Stimulated activated CD4-positive, alpha-beta T cell treated with anti-CD3 and anti-CD28 coated beads, Interleukin-4, amount 100 ng/mL, for 24 hours (primary cell): Measurements from ENCODE around the gene ELMO1.
"Not testable (repeated sequence)": the region's sequence is repeated elsewhere in the genome, so short reads cannot be mapped to it uniquely, and the experiment has no call there.

ENCODE experiments used
- DNase-seq: peaks from one replicate; pipeline ENCODE4 v3.0.0-alpha.2; 2020

ELMO1 gene

DNA sequence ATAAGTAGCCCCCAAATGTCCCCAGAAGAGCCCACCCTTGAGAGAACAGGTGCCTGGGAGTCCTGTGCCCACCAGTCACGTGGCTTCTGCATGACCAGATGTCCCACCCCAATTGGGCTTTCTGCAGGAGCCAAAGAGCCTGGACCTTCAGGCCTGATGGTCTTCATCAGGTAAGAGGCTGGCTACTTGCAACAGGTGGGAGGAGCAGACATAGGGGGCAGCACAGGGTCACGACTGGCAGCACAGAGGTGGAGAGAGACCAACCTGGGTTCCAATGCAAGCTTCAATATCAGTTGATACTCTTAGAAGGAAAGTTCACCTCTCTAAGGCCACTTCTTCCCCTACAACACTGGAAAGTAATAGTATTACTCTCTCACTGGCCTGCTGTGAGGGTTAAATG lies 288.0 kb downstream of the ELMO1 start:
- DNase-seq: no peak

DNA sequence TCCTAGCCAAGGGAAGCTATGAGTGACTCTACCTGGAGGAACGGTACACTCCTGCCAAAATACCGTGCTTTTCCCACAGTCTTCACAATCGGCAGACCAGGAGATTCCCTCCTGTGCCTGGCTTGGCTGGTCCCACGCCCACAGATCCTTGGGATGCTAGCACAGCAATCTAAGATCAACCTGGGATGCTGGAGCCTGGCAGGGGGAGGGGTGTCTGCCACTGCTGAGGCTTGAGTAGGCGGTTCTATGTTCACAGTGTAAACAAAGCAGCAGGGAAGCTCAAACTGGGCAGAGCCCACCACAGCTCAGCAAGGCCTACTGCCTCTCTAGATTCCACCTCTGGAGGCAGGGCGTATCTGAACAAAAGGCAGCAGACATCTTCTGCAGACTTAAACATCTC lies 295.3 kb downstream of the ELMO1 start:
- DNase-seq: no peak

DNA sequence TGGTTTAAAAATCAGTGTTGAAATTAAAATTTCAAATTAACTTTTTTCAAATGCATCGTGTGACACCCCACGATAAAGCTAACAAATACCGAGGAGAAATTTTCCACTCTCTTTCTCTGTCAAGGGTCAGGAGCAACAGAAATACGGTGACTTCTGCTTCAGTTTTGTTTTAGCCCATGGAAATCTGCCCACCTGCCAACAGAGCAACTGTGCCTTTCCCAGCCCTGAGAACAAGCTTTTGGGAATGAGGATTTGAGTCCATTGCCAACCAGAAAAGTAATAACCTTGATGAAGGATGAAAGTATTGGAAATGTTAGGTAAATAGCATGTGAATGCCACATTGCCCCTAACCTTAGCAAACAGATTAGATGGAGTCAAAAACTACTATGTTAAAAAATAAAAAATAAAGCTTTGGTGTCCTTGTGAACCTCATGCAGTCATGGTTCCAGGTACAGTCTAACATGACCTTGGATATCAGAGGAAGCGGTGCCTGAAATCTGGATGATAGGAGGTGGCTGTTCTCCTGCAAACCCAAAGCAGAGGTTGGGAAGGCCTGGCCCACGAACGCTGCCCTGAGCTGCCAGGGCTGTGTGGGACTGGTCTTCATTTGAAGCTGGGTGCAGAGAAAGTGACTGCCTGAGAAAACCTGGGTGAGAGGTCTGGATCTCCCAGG lies 296.8 kb downstream of the ELMO1 start:
- no peak for DNase-seq

DNA sequence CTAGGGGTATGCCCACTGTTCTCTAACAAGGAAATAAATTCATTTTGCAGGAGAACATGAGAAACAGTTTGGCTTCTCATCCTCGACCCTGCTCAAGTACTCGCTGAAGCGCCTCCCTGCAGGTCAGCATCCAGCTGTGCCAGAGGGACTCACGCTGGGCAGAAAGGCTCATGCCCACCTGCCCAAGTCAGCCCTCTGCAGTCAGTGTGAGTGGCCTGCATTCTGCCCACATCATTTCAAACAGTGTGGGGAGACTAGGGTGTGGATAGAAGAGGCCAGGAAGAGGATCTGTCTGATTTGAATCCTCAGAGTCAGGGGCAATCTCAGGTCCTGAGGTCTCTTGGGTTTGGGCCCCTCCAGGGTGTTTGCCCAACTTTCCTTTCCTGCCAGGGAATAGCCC lies 297.8 kb downstream of the ELMO1 start:
- no peak for DNase-seq

DNA sequence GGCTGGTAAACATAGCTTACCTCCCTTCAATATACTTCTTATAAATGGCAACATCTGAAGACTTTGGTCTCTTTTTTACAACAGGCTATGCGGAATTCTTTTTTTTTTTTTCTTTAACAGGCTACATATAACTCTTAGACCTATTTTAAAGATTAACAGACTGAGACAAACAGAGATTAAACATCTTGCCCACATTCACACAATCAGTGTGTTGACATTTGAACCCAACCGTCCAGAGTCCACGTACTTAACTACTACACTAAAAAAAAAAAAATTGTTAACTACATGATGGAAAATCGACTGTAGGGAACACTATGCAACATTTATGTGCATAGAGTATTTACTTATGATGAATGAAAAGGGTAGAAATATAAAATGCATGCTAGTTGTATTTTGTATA lies 298.5 kb downstream of the ELMO1 start:
- DNase-seq: no peak

DNA sequence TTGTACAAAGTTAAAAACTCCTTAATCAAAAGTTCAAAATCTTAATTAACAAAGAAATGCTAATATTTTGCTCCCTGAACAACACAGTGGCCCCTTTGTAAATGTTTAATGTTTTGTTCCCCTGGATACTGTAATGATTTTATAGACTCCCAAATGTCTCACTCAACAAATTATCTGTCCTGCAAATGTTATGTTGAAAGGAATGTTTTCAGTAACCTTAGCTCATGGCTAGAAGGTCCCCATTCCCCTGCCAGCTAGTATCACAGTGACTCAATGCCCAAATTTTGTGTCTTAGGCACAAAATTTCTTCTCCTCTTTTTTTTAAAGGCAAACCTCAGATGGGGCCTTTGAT lies 298.9 kb downstream of the ELMO1 start:
- DNase-seq: no peak

DNA sequence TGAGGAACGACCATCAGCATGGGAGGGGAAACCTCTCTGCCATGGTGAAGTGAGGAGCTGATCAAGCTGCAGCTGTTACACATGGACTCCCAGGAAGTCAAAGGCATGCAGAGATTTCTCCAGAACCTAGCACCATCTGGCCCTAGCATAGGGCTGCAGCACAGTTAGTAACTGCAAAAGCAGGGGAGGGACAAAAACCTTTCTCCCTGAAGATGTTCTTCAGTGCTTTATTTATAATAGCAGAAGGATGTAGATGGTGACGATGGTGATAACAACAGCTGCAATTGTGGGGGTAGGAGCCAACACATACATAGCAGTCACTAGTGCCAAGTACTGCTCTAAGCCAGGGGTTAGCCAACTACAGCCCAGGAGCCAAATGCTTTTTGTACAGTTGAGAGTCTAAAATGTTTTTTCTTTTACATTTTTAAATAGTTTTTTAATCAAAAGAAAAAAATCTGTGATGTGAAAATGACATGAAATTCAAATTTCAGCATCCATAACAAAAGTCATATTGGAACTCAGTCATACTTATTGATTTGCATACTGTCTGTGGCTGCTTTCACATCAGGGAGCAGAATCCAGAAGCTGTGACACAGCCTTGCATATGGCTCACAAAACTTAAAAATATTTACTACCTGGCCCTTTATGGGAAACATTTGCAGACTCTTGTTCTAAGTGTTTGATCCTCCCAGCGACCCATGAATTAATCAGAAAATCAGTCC lies 299.5 kb downstream of the ELMO1 start:
- no peak for DNase-seq

DNA sequence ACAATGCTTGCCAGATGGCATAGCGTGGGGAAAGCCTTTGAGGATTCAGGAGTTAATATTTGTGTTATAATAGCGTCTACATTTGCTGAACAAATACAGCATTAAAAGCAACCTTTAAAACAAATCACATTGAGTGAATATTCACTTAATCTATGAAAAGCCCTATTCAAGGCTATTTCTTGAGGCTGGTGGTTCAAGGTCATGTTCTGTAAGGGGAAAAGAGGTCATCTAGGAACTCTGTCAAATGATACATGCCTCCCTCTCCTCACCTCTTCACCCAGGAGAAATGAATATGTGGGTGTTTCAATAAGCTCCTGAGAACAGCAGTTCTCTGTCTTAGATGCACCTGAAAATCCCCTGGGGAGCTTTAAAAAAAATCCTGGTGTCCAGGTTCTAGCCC lies 303.0 kb downstream of the ELMO1 start:
- DNase-seq: no peak

DNA sequence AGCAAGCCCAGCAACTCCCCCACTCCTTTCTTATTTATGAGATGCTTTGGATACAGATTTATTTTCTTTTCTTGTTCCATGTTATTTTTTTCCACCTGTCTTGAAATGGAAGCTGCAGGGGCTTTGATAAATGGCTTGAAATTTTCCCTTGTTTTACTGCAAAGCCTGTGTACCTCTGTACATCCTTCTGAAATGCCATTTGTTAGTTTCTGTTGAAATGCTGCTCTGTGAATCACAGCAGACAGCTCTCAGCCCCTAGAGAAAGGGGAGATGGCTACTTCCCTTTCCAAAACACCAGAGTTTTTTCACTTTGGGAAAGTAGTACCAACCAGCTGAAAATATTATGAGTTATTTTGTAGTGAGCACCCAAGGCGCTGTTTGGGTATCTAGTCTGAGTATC lies 304.2 kb downstream of the ELMO1 start:
- no peak for DNase-seq

DNA sequence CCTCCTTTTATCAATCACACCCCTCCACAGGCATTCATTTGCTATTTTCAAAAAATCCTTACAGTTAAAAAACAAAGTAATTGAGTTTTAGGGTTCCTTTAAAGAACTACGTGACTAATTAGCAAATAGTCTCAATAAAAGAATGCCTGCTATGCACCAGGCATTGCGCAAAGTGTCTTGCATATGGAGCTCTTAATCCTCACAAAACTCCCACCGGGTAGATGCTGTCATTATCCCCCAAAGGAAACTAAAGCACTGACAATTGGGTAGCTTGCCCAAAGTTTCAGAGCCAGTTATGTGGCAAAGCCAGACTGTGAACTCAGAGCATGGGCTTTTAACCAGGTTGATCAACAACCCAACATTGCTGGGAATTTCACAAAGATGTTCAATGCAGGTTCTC lies 305.7 kb downstream of the ELMO1 start:
- no peak for DNase-seq

DNA sequence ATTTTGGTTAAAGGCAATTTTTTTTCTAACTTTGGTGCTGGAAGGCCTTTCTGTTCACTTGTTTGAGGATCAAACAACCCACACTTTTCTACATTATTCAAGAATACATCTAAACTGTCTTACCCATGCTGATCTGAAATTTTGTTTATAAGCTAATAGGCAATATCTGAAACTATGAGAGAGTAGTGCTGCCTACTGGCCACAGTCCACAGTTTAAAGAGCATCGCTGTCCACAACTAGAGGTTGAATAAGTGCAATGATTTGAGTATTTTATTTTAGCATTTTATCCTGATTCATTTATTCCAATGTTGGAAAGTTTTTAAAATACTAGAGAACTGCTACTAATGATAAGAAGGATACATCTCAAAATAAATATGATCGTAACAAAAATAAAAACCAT lies 306.9 kb downstream of the ELMO1 start:
- no peak for DNase-seq

DNA sequence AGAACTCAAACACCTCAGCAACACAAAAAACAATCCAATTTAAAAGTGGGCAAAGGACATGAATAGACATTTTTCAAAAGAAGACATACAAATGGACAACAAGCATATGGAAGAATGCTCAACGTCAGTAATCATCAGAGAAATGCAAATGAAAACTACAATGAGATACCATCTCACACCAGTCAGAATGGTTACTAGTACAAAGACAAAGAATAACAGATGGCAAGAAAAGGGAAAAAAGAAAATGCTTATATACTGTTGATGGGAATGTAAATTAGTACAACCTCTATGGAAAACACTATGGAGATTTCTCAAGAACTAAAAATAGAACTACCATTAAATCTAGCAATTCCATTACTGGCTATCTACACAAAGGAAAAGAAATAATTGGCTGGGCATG lies 314.8 kb downstream of the ELMO1 start:
- not testable (repeated sequence) for DNase-seq

DNA sequence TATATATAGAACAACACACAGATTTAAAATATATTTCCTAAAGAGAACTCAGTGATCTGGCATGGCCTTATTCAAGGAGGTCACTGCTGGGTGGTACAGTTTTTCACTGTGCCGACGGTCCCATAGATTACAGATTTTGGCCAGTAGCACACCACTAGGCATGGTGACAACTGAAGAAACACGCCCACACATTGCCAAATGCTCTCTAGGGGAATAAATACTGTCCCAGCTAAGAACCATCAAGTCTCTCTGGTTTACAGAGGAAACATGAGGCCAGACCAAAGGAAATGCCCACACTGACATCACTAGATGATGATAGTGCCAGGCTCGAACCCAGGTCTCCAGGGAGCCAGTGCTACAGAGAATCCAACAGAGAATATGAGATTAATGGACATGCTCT lies 316.8 kb downstream of the ELMO1 start:
- no peak for DNase-seq

DNA sequence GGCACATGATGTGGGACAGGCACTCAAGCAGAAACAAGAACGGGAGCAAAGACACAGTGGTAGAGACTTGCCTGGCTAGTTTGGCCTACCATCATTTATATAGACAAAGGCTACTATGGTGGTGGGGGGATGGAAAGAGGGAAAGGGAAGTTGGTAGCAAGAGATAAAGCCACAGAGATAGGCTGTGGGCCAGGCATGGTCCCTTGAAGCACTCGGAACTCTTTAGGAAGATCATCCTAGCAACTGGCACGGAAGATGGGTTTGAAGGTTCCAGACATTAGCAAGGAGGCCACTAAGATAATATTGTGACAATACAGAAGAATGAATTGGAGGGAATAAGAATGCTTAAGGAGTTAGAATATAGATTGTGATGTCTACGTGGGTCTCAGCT lies 319.6 kb downstream of the ELMO1 start:
- no peak for DNase-seq

DNA sequence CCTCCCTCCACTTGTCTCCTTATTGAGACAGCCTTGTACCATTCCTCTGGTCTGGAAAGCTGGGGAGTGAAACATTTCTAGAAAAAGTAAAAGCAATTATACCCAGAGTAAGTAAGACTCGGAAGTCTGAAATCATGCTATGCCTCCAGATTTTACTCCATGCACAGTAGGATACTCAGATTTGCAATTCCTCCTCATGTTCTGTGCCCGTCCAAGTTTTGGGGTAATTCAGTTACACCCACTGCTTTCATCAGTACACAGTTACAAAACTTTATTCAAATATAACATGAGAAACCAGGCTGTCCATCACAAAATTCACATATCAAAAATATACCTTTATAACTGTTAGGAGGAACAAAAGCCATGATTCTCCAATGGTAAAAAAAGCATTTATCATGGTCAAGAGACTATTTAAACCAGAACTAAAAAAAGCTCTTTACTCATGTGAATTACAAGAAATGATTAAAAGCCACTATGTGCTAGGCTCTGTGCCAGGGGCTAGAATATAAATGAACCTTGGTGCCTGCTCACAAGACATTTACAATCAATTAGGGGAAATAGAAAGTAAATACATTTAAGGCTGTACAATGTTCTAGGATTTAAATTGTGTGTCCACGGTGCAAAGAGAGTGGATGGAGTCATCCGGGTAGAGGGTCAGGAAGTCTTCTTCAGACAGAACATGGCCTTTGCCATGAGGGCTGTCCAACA lies 320.2 kb downstream of the ELMO1 start:
- DNase-seq: no peak

DNA sequence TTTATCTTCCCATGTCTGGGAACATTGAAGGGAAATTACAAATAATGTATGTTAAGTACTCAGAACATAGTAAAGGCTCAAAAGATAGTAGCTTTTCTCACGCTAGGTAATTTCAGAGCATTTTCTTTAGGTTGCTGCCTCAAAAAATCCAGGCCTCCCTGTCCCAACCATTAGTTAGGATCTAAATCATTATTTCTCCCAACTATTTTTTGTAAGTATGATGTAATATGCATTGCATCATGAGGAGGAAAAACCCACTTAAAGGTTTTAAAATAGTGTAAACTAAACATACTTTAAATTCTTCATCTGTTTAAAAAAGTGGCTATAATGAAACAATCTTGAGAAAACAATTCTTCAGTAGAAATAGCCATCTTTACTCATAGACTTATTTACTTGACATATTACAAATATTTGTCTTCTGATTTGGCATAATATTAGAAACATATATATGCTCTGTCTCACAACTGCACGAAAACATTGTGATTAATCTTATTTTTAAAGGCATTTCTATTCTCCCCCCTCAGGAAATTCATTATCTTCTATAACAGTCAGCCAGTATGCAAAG lies 329.3 kb downstream of the ELMO1 start:
- DNase-seq: no peak

DNA sequence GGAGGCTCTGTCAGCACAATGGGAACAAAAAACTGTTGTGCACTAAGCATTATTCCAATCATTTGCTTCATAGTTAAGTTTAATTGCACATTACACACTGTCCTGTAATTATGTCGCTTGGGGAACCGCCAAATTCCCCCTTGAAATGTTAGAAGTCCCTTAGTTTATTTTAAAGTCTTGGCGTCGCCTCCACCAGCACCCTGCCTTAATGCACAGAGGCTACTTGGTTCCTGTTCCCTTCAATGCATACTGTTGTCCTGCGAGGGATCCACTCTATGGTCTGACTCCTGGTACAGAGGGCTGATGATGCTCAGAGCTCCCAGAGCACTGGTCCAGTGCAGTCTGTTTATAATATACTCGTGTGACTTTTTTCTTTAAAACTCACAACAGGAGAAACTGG lies 330.7 kb downstream of the ELMO1 start:
- no peak for DNase-seq

DNA sequence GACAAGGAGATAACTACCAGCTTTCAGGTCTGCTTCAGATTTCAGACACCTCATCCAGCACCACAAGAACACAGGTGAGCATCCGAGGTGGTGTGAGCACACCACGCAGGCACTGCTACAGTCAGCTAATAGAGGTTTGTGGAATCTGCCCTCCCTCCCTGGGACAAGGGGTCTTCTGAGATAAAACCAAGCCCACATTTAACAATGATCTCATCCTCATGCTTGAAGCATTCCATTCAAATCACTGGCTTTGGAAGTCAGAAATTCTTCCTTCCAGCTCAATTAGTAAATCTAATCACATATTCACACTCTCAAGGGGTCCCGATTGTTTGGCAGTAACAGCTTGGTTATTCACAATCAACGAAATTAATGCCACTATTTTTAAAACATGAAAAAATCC lies 331.4 kb downstream of the ELMO1 start:
- DNase-seq: no peak

DNA sequence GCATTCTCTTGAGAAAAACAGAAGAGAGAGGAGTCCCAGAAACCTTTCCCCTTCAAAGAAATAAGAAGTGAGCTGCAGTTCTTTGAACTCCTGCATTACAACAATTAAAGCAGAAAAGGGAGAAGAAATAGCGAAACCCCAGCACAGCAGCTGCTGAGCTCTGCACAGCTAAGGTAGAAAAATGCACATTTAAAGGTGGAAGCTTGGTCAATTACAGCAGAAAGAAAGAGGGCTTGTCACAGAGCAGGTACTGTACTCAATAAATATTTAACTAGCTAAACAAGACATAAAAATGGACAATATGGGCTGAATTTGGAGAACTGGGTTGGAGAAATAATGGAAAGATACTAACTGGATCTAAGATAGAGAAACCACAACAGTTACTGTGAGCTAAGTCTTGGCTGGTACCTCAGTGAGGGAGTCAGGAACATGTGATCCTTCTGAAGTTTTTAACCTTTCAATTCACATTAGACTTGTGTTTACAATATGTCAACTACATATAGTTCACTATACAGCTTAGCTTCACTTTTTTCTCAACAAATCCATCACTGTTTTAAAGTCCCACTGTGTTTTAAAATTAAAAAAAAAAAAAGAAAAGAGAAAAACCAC lies 332.5 kb downstream of the ELMO1 start:
- no peak for DNase-seq

DNA sequence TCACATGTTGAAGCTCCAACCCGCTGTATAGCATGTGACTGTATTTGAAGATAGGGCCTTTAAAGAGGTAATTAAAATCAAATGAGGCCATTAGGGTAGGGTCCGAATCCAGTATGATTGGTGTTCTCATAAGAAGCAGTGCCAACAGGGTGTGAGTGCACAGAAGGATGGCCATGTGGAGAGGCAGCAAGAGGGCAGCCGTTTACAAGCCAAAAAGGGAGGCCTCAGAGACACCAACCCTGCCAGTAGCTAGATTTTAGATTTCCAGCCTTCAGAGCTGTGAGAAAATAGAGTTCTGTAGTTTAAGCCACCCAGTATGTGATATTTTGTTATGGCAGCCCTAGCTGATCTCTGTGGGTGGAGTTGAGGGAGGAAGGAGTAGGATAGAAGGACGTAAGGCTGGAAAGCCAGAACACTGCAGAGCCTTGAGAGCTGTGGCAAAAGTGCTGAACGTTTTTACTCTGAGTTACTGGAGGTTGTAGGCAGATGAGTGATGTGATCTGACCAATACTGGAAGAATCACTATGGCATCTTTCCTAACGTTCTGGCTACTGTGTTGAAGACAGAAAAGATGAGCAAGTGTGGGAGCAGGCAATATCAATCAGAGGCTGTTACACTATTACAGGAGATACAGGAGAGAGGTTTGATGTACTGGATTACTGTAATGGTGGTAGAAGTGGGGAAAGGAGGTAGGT lies 334.9 kb downstream of the ELMO1 start:
- no peak for DNase-seq

DNA sequence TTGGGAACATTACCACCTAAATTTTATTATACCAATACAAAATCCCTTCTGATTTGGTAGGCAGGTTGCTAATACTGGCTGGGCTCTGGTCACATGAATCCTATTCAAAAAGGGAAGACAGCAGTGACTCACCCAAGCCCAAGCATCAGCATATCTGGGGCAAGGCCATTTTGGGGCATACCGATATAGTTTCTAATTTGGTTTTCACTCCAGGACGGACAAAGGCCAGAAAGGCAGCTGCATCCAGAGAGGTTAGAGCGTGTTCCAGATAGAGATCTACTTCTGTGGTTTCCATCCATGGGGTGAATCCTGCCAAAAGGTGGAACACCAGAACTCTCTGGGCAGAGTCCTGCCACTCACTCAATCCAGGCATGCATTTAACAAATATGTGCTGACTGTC lies 335.8 kb downstream of the ELMO1 start:
- DNase-seq: no peak

DNA sequence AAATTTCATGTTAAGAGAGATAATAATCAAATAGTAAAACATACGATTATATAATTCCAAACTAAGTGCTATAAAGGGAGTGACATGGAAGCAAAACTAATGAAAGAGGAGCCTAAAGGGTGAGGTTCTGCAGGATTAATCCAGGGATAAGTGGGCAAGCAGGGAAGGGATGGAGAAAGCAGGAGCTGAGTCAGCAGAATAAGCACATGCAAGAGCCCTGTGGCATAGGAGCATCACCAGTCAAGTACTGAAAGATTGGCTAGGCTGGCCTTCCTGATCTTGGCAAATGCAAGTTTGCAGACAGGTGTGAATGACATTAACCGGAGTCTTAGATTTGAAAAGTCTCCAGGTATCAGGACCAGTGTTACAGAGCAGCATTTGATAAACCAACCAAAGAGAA lies 336.4 kb downstream of the ELMO1 start:
- DNase-seq: no peak

DNA sequence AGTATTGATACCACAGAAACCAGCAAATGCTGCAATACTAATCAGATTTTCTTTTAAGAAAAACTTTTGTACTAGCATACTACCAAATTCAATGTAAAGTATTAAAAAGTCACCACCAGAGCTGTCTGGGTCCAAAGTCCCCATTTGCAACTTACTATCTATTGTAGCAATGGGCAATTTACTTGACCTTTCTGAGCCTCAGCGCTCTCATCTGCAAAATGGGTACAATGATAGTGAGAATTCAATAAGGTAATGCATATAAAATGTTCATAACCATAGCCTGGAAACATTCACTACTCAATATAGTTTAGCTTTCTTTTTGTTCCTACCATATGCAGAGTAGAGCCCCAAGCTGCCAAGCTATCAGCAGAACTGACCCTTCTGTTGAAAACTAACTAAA lies 337.2 kb downstream of the ELMO1 start:
- no peak for DNase-seq
